Endothelial cell (in vitro differentiated cells): ENCODE results near the gene ZNF525. TPM values are rescaled to one million over a fixed set of nuclear protein-coding genes. Genes with fewer than 3 reads are reported as not detected.
A peak's percentile ranks its signal among the peaks of the same experiment; 100 is the strongest.
"Not testable (repeated sequence)": the region's sequence is repeated elsewhere in the genome, so short reads cannot be mapped to it uniquely, and the experiment has no call there.

Experiments used
- DNase-seq: peaks from one replicate; pipeline ENCODE4 v3.0.0; 2021; ENCODE audit warnings: low spot score
- H3K27ac Mint-ChIP-seq: one replicate; pipeline ENCODE4 v1.8.0; 2021; ENCODE audit warnings: mixed read lengths, inconsistent platforms; ENCODE audit not compliant: unreplicated experiment
- H3K27me3 Mint-ChIP-seq: one replicate; pipeline ENCODE4 v1.8.0; 2021; ENCODE audit warnings: mild to moderate bottlenecking, moderate library complexity, mixed read lengths, inconsistent platforms; ENCODE audit not compliant: unreplicated experiment
- H3K36me3 Mint-ChIP-seq: one replicate; pipeline ENCODE4 v1.8.0; 2021; ENCODE audit warnings: mild to moderate bottlenecking, low read depth, mixed read lengths, inconsistent platforms; ENCODE audit not compliant: unreplicated experiment
- H3K4me1 Mint-ChIP-seq: one replicate; pipeline ENCODE4 v1.8.0; 2021; ENCODE audit warnings: mild to moderate bottlenecking, mixed read lengths, inconsistent platforms; ENCODE audit not compliant: unreplicated experiment
- H3K4me3 Mint-ChIP-seq: one replicate; pipeline ENCODE4 v1.8.0; 2021; ENCODE audit warnings: mild to moderate bottlenecking, mixed read lengths, inconsistent platforms; ENCODE audit not compliant: unreplicated experiment
- H3K9me3 Mint-ChIP-seq: one replicate; pipeline ENCODE4 v1.8.0; 2021; ENCODE audit warnings: mixed read lengths, inconsistent platforms; ENCODE audit not compliant: unreplicated experiment
- total RNA-seq: library from RNA; stranded (reverse); fragmentation: NEBNext Ultra II Directional; extraction: Animal tissue kit (Norgen Biotek cat#: 25700); gene quantifications from one replicate; pipeline ENCODE4 v1.2.1, GENCODE V29; 2021; ENCODE audit not compliant: unreplicated experiment
- TF ChIP-seq, protein P1 (sequence below): fragments of 200-600 bp; sonication (generic); IDR thresholded peaks from one replicate; pipeline ENCODE4 v1.5.0; 2021; ENCODE audit warnings: antibody characterized with exemption; ENCODE audit not compliant: unreplicated experiment

The ZNF525 gene
- total RNA-seq, 1 donor from 2014 or later, result 8.6 TPM

DNA sequence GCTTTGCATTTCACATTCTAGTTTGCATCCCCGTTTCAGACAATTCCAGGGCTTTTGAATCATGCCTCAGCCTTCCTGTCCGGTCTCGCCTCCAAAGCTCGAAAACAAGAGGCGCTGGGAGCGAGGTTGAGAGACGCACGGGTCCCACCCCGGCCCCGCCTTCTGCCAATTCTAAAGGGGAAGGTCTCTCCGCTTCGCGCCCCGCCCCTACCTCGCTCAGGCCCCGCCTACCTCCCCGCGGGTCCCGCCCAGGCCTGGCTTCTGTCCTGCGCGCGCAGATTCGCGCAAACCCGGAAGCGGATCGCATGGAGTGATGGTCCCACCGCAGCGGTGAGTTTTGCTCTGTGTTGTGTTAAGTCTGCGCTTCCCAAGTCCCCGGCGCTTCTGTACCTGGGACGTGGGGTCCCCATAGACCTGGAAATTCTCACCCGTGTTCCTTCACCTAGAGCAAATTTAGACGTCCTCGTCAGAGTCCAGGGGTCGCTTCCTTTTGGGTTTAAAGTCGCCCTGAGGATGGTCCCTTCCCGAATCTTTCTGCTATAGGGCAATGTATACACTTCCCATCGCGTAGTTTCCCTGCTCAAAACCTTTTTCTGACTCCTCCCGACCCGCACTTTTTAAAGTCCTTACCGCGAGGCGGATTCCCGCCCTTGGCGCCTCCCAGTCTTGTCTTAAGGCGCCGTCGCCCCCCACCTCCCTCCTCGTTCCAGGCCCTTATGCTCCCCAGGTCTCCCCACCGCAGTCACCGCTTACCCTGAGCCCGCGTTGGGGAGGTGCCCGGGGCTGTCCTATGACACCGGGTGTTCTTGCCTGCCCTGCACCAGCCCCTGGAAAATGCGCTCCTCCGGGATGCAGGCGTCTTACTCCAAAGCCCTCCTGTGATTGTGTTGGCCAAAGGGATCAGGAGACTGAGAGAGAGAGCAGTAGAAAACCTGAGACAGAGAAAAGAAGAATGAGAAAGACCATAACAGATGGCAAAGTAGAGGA lies 31.7 kb upstream of the ZNF525 start, which contains the start of gene ZNF845:
ZNF845 (plus strand) TSS at position 287 of the 987 bp plus-strand sequence. CDS start 7,559 bp downstream, outside the sequence.
- H3K9me3 Mint-ChIP-seq, result peaks cover 1% of the 10 kb centered on the region

GRCh38 chr19:53344403-53344802 lies 21.1 kb upstream of the ZNF525 start:
- peaks cover 64% of the 10 kb centered on the region for H3K36me3 Mint-ChIP-seq
- DNase-seq, H3K9me3 Mint-ChIP-seq, H3K27ac Mint-ChIP-seq, H3K4me1 Mint-ChIP-seq, H3K27me3 Mint-ChIP-seq, H3K4me3 Mint-ChIP-seq: not testable (repeated sequence)

More for the DNA sequence above, 31.7 kb upstream of the ZNF525 start, which contains the start of gene ZNF845:
- peak within 1 kb of the TSS; percentile 93 for H3K27ac Mint-ChIP-seq
- peaks cover 1% of the 10 kb centered on the region for H3K27me3 Mint-ChIP-seq
- TF ChIP-seq, protein P1, sequence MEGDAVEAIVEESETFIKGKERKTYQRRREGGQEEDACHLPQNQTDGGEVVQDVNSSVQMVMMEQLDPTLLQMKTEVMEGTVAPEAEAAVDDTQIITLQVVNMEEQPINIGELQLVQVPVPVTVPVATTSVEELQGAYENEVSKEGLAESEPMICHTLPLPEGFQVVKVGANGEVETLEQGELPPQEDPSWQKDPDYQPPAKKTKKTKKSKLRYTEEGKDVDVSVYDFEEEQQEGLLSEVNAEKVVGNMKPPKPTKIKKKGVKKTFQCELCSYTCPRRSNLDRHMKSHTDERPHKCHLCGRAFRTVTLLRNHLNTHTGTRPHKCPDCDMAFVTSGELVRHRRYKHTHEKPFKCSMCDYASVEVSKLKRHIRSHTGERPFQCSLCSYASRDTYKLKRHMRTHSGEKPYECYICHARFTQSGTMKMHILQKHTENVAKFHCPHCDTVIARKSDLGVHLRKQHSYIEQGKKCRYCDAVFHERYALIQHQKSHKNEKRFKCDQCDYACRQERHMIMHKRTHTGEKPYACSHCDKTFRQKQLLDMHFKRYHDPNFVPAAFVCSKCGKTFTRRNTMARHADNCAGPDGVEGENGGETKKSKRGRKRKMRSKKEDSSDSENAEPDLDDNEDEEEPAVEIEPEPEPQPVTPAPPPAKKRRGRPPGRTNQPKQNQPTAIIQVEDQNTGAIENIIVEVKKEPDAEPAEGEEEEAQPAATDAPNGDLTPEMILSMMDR, result no peak
- peaks cover 7% of the 10 kb centered on the region for H3K4me1 Mint-ChIP-seq
- peak; percentile 98 for DNase-seq
- H3K4me3 Mint-ChIP-seq, result peak within 1 kb of the TSS; percentile 96
- H3K36me3 Mint-ChIP-seq, result peaks cover 11% of the 10 kb centered on the region

- no peak overlapping the region for H3K4me3 Mint-ChIP-seq
- no peaks in the 10 kb centered on the region for H3K4me1 Mint-ChIP-seq
- TF ChIP-seq, protein P1, result no peak
- H3K27me3 Mint-ChIP-seq, result peaks cover 1% of the 10 kb centered on the region
- peaks cover 57% of the 10 kb centered on the region for H3K36me3 Mint-ChIP-seq
- DNase-seq, result no peak
- no peak overlapping the region for H3K27ac Mint-ChIP-seq
- H3K9me3 Mint-ChIP-seq, result peaks cover 34% of the 10 kb centered on the region
These were observed 9.8 kb upstream of the ZNF525 start for GRCh38 chr19:53355739-53356138.

DNA sequence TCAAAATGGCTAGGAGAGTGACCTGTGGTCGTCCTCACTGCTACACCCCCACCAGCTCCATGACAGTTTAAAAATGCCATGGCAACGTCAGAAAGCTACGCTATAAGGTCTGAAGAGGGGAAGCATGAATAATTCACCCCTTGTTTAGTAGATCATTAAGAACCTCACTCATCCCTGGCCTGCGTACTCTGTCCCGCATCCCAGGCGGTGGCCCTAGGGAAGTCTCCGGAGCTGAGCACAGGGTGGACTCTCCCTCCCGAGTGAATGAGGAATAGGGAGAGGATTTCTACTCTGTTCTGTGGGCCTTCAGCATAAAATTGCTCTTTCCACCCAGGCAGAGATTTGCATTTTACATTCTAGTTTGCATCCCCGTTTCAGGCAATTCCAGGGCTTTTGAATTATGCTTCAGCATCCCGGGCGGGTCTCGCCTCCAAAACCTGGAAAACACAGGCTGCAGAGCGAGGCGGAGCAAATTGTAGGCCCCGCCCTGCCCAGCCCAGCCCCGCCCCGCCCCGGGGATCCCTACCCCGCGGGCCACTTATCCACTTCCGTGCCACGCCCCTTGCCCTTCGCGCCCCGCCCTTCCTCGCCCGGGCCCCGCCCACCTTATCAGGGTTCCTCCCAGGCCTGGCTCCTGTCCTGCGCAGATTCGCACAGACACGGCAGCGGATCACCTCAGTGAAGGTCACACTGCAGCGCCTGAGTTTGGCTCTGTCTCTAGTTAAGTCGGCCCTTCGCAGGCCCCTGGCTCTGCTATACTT lies 7.5 kb upstream of the ZNF525 start:
- peaks cover 35% of the 10 kb centered on the region for H3K36me3 Mint-ChIP-seq
- H3K4me3 Mint-ChIP-seq, result no peak overlapping the region
- no peak overlapping the region for H3K27ac Mint-ChIP-seq
- DNase-seq, result no peak
- TF ChIP-seq, protein P1, result no peak
- no peaks in the 10 kb centered on the region for H3K4me1 Mint-ChIP-seq
- H3K27me3 Mint-ChIP-seq, result peaks cover 1% of the 10 kb centered on the region
- H3K9me3 Mint-ChIP-seq, result peaks cover 11% of the 10 kb centered on the region

GRCh38 chr19:53360056-53360455 lies 5.4 kb upstream of the ZNF525 start:
- not testable (repeated sequence) for H3K27me3 Mint-ChIP-seq, DNase-seq, H3K9me3 Mint-ChIP-seq, H3K27ac Mint-ChIP-seq, H3K4me1 Mint-ChIP-seq
- peaks cover 24% of the 10 kb centered on the region for H3K36me3 Mint-ChIP-seq
- peak overlapping the region; percentile 51 for H3K4me3 Mint-ChIP-seq
